HepG2 (cell line): Measurements from ENCODE around the gene TF. TPM values are rescaled to one million over a fixed set of nuclear protein-coding genes. Genes with fewer than 3 reads are reported as not detected.

Source experiments
- AGO1 ChIP-seq: fragments of 200-400 bp; formaldehyde crosslinking; IDR thresholded peaks from 2 replicates; pipeline ENCODE4 v1.6.1; 2017; ENCODE audit warnings: mild to moderate bottlenecking, low read depth, low read length, moderate library complexity; ENCODE audit not compliant: poor library complexity, severe bottlenecking
- ATF6 ChIP-seq: sonication (generic); formaldehyde crosslinking; conservative IDR thresholded peaks from 2 replicates; pipeline ENCODE4 v1.4.0; 2020; ENCODE audit warnings: missing genetic modification reagents
- CCAR2 ChIP-seq: fragments of 200-400 bp; formaldehyde crosslinking; optimal IDR thresholded peaks from 2 replicates; pipeline ENCODE3; 2018; ENCODE audit warnings: low read depth, mild to moderate bottlenecking, low read length, moderate library complexity
- CEBPB ChIP-seq: IDR thresholded peaks from 2 replicates; pipeline ENCODE4 v1.6.1; 2011; ENCODE audit warnings: low read depth, low read length, improper control_type of control experiment, borderline replicate concordance
- DR1 ChIP-seq: sonication (generic); formaldehyde crosslinking; IDR thresholded peaks from 2 replicates; pipeline ENCODE4 v1.8.0; 2021; ENCODE audit warnings: mild to moderate bottlenecking, missing genetic modification reagents, inconsistent platforms
- IRF2 ChIP-seq: IDR thresholded peaks from 2 replicates; pipeline ENCODE4 v1.6.1; 2018; ENCODE audit warnings: missing genetic modification reagents, missing compliant biosample characterization
- IRF9 ChIP-seq: sonication (generic); formaldehyde crosslinking; IDR thresholded peaks from 2 replicates; pipeline ENCODE4 v1.8.0; 2022; ENCODE audit warnings: missing genetic modification reagents, mild to moderate bottlenecking, borderline replicate concordance
- ISX ChIP-seq: sonication (generic); formaldehyde crosslinking; conservative IDR thresholded peaks from 2 replicates; pipeline ENCODE4 v1.5.0; 2020; ENCODE audit warnings: missing genetic modification reagents
- LRRFIP1 ChIP-seq: sonication (generic); formaldehyde crosslinking; conservative IDR thresholded peaks from 2 replicates; pipeline ENCODE4 v1.4.0; 2020; ENCODE audit warnings: missing genetic modification reagents
- POLR2AphosphoS5 ChIP-seq: IDR thresholded peaks from 2 replicates; pipeline ENCODE4 v1.6.1; 2012; ENCODE audit warnings: low read depth, low read length
- SP140L ChIP-seq: sonication (generic); formaldehyde crosslinking; IDR thresholded peaks from 2 replicates; pipeline ENCODE4 v1.4.0; 2020; ENCODE audit warnings: missing genetic modification reagents, borderline replicate concordance
- ZBTB20 ChIP-seq: sonication (generic); formaldehyde crosslinking; IDR thresholded peaks from 2 replicates; pipeline ENCODE4 v1.8.1; 2023; ENCODE audit warnings: missing genetic modification reagents, low read depth, mild to moderate bottlenecking, borderline replicate concordance
- ZBTB39 ChIP-seq: sonication (generic); formaldehyde crosslinking; IDR thresholded peaks from 2 replicates; pipeline ENCODE4 v1.5.0; 2020; ENCODE audit warnings: missing genetic modification reagents
- ZBTB42 ChIP-seq: sonication (generic); formaldehyde crosslinking; IDR thresholded peaks from 2 replicates; pipeline ENCODE4 v1.5.0; 2020; ENCODE audit warnings: mild to moderate bottlenecking, missing genetic modification reagents
- ZNF143 ChIP-seq: sonication (generic); formaldehyde crosslinking; IDR thresholded peaks from 2 replicates; pipeline ENCODE4 v1.4.0; 2020; ENCODE audit warnings: missing genetic modification reagents
- ZNF230 ChIP-seq: sonication (generic); formaldehyde crosslinking; IDR thresholded peaks from 2 replicates; pipeline ENCODE4 v1.4.0; 2020; ENCODE audit warnings: mild to moderate bottlenecking, missing genetic modification reagents
- ZNF503 ChIP-seq: sonication (generic); formaldehyde crosslinking; IDR thresholded peaks from 2 replicates; pipeline ENCODE4 v1.4.0; 2020; ENCODE audit warnings: missing genetic modification reagents
- ZNF839 ChIP-seq: sonication (generic); formaldehyde crosslinking; IDR thresholded peaks from 2 replicates; pipeline ENCODE4 v1.4.0; 2020; ENCODE audit warnings: missing genetic modification reagents, mild to moderate bottlenecking, borderline replicate concordance
- ZSCAN12 ChIP-seq: sonication (generic); formaldehyde crosslinking; IDR thresholded peaks from 2 replicates; pipeline ENCODE4 v1.9.0; 2021; ENCODE audit warnings: mild to moderate bottlenecking, missing genetic modification reagents
- polyA plus RNA-seq, 8 experiments: library from polyadenylated mRNA; depleted of rRNA in 3 of 8; stranded (reverse) in 7 of 8; unstranded in 1 of 8; fragments of >200 nt; fragmentation: Illumina TruSeq in 4 of 8; extraction: Trizol in 4 of 8; gene quantifications; 2 replicates each; pipeline versions ENCODE4 v1.2.1 to v1.2.3, GENCODE V29; 2011 to 2016; ENCODE audit warnings: low read depth in 4 of 8, missing spikeins in 1 of 8, mixed read lengths in 1 of 8; ENCODE audit not compliant: insufficient read depth in 1 of 8
- total RNA-seq, 5 experiments: library from RNA; depleted of rRNA; stranded (reverse); fragments of >200 nt; fragmentation: Illumina TruSeq; extraction: Trizol; gene quantifications; 2 replicates each; pipeline ENCODE4 v1.2.3, GENCODE V29; 2016; ENCODE audit warnings: low read depth in 1 of 5

The TF gene
- total and polyA plus RNA-seq, 2 of the 13 experiments (the other 11 are each of a cell fraction or from before 2014, with no cell fraction given) = 10,074 to 11,821 TPM

- peak; percentile 85 for TF ChIP-seq POLR2AphosphoS5
- peak; percentile 34; the same call in 1 of the 2 replicates for TF ChIP-seq ZNF503
- TF ChIP-seq ZBTB42 (CRISPR knock-in tag) = no peak
- peak; percentile 88; the same call in 1 of the 2 replicates for TF ChIP-seq ZNF839
- 0 out of 2 replicates have a peak, but pooled peaks have one; percentile 44 for TF ChIP-seq ZNF230 (CRISPR knock-in tag)
- TF ChIP-seq ZBTB39 (CRISPR knock-in tag) = no peak
- no peak for TF ChIP-seq SP140L (CRISPR knock-in tag)
- TF ChIP-seq ZSCAN12 (CRISPR knock-in tag) = 0 out of 2 replicates have a peak, but pooled peaks have one; percentile 75
- TF ChIP-seq ATF6 = no peak
- TF ChIP-seq CCAR2 = no peak
- TF ChIP-seq IRF2 = peak; percentile 75
- peak; percentile 45 for TF ChIP-seq AGO1
- TF ChIP-seq CEBPB = no peak
- no peak for TF ChIP-seq LRRFIP1 (CRISPR knock-in tag)
- TF ChIP-seq IRF9 (CRISPR knock-in tag) = peak; percentile 75; the same call in 1 of the 2 replicates
- no peak for TF ChIP-seq ISX
- no peak; the same call in 1 of the 2 replicates for TF ChIP-seq ZBTB20 (CRISPR knock-in tag)
- TF ChIP-seq ZNF143 (CRISPR knock-in tag) = peak; percentile 98
- TF ChIP-seq DR1 (CRISPR knock-in tag) = peak; percentile 54; the same call in 1 of the 2 replicates
These were observed 59.7 kb downstream of the TF start, which contains the start of gene SRPRB (continued) for GRCh38 chr3:133805702-133806475.
